Fibroblast of mammary gland (primary cell): Measurements from ENCODE around the gene SELENOI.
"Not testable (repeated sequence)": the region's sequence is repeated elsewhere in the genome, so short reads cannot be mapped to it uniquely, and the experiment has no call there.

Experiments
- DNase-seq: peaks from one replicate; pipeline ENCODE4 v3.0.0-alpha.2; 2010; ENCODE audit warnings: low read depth
- H3K4me3 ChIP-seq: 2 replicates; pipeline ENCODE4 v1.5.1; 2011; ENCODE audit warnings: low read depth, mild to moderate bottlenecking, low read length, moderate library complexity; ENCODE audit not compliant: control insufficient read depth
- CTCF ChIP-seq: conservative IDR thresholded peaks from 2 replicates; pipeline ENCODE4 v1.5.1; 2011; ENCODE audit warnings: low read depth, low read length, inconsistent platforms; ENCODE audit not compliant: control insufficient read depth, insufficient read depth

SELENOI gene

GRCh38 chr2:26366957-26367356 lies 21.0 kb downstream of the SELENOI start:
- H3K4me3 ChIP-seq, result no peak overlapping the region
- no peak for DNase-seq
- no peak for TF ChIP-seq CTCF

- not testable (repeated sequence) for H3K4me3 ChIP-seq, DNase-seq
Measured at GRCh38 chr2:26369664-26370063, 23.7 kb downstream of the SELENOI start.

GRCh38 chr2:26370909-26371308 lies 25.0 kb downstream of the SELENOI start:
- DNase-seq, H3K4me3 ChIP-seq: not testable (repeated sequence)

GRCh38 chr2:26376799-26377198 lies 30.9 kb downstream of the SELENOI start:
- H3K4me3 ChIP-seq, result no peak overlapping the region
- no peak for DNase-seq
- TF ChIP-seq CTCF, result no peak

GRCh38 chr2:26380281-26380680 lies 34.3 kb downstream of the SELENOI start:
- no peak for TF ChIP-seq CTCF
- no peak for DNase-seq
- H3K4me3 ChIP-seq, result no peak overlapping the region

- no peak for TF ChIP-seq CTCF
- DNase-seq, result no peak
- no peak overlapping the region for H3K4me3 ChIP-seq
Measured at GRCh38 chr2:26382564-26382963, 36.6 kb downstream of the SELENOI start.

- no peak for DNase-seq
- no peak for TF ChIP-seq CTCF
- no peak overlapping the region for H3K4me3 ChIP-seq
Measured at GRCh38 chr2:26384183-26384582, 38.2 kb downstream of the SELENOI start.

- DNase-seq, result no peak
- no peak for TF ChIP-seq CTCF
- H3K4me3 ChIP-seq, result no peak overlapping the region
Measured at GRCh38 chr2:26384597-26384996, 38.7 kb downstream of the SELENOI start.
